Globus pallidus (tissue), 1 donor: ENCODE measurements around the gene CEACAM20.
"Not testable (repeated sequence)": the region's sequence is repeated elsewhere in the genome, so short reads cannot be mapped to it uniquely, and the experiment has no call there.

Source experiments
- DNase-seq: peaks from one replicate; pipeline ENCODE4 v3.0.0-alpha.2; 2015; ENCODE audit warnings: low spot score

CEACAM20 gene

GRCh38 chr19:44529536-44529935 is at the start of gene CEACAM20:
TSS of gene CEACAM20 (minus strand) at chr19:44529675. CDS start at chr19:44529509, 166 bp downstream.
- no peak for DNase-seq

GRCh38 chr19:44577566-44577874 is 48.0 kb upstream of the CEACAM20 start:
- DNase-seq: no peak

GRCh38 chr19:44576843-44577565 is 47.5 kb upstream of the CEACAM20 start:
- DNase-seq: no peak

- DNase-seq: no peak
These were observed 45.7 kb upstream of the CEACAM20 start for GRCh38 chr19:44575116-44575700.

GRCh38 chr19:44574186-44574950 is 44.9 kb upstream of the CEACAM20 start:
- no peak for DNase-seq

- no peak for DNase-seq
These were observed 44.2 kb upstream of the CEACAM20 start for GRCh38 chr19:44573627-44574026.

GRCh38 chr19:44573183-44573582 is 43.7 kb upstream of the CEACAM20 start:
- no peak for DNase-seq

- no peak for DNase-seq
These were observed 43.1 kb upstream of the CEACAM20 start for GRCh38 chr19:44572581-44572900.

GRCh38 chr19:44571830-44572580 is 42.5 kb upstream of the CEACAM20 start:
- no peak for DNase-seq

GRCh38 chr19:44570984-44571684 is 41.7 kb upstream of the CEACAM20 start:
- DNase-seq: peak; percentile 46

GRCh38 chr19:44570603-44570983 is 41.1 kb upstream of the CEACAM20 start:
- no peak for DNase-seq

- no peak for DNase-seq
These were observed 38.3 kb upstream of the CEACAM20 start for GRCh38 chr19:44567745-44568144.

GRCh38 chr19:44566984-44567383 is 37.5 kb upstream of the CEACAM20 start:
- DNase-seq: no peak

- DNase-seq: not testable (repeated sequence)
These were observed 33.7 kb upstream of the CEACAM20 start for GRCh38 chr19:44563086-44563655.

- no peak for DNase-seq
These were observed 28.5 kb upstream of the CEACAM20 start for GRCh38 chr19:44557933-44558332.

- DNase-seq: no peak
These were observed 25.3 kb upstream of the CEACAM20 start for GRCh38 chr19:44554641-44555246.

GRCh38 chr19:44553478-44554171 is 24.1 kb upstream of the CEACAM20 start:
- DNase-seq: no peak

- DNase-seq: no peak
These were observed 22.8 kb upstream of the CEACAM20 start for GRCh38 chr19:44552324-44552723.

- DNase-seq: no peak
These were observed 22.4 kb upstream of the CEACAM20 start for GRCh38 chr19:44551850-44552249.

- DNase-seq: not testable (repeated sequence)
These were observed 21.5 kb upstream of the CEACAM20 start for GRCh38 chr19:44550976-44551375.

GRCh38 chr19:44549507-44549906 is 20.0 kb upstream of the CEACAM20 start:
- DNase-seq: no peak
